ENCODE results near the gene TBC1D13. TPM values are rescaled to one million over a fixed set of nuclear protein-coding genes. Genes with fewer than 3 reads are reported as not detected.

Gene TBC1D13
- 30.7 TPM for polyA plus RNA-seq

GRCh38 chr9:128786681-128787601 is at the start of gene TBC1D13:
TBC1D13 (plus strand) TSS chr9:128787253; CDS start chr9:128787354, 101 bp downstream.
- H3K4me3 Mint-ChIP-seq, result peak within 1 kb of the TSS; percentile 91 to 96 (median 94)

GRCh38 chr9:128742401-128742800 is 44.7 kb upstream of the TBC1D13 start:
- Mint-ChIP-seq H3K36me3 (no peaks in the 10 kb centered on the region), H3K9me3 (no peaks in the 10 kb centered on the region), H3K27me3 (no peaks in the 10 kb centered on the region), H3K4me1 (no peaks in the 10 kb centered on the region), H3K27ac (no peak overlapping the region), H3K4me3 (no peak overlapping the region)

More at GRCh38 chr9:128786681-128787601, at the start of gene TBC1D13:
- H3K27ac Mint-ChIP-seq, result peak within 1 kb of the TSS; percentile 81 to 92 (median 92)
- peaks cover 1% of the 10 kb centered on the region for H3K36me3 Mint-ChIP-seq
- no peaks in the 10 kb centered on the region for H3K27me3 Mint-ChIP-seq
- no peaks in the 10 kb centered on the region for H3K9me3 Mint-ChIP-seq
- peaks cover 0 to 9% (median 6%) of the 10 kb centered on the region in 3 donors for H3K4me1 Mint-ChIP-seq

- Mint-ChIP-seq H3K27me3 (no peaks in the 10 kb centered on the region), H3K36me3 (no peaks in the 10 kb centered on the region), H3K9me3 (no peaks in the 10 kb centered on the region), H3K4me3 (no peak overlapping the region), H3K27ac (no peak overlapping the region), H3K4me1 (no peaks in the 10 kb centered on the region)
These were observed 43.6 kb upstream of the TBC1D13 start for GRCh38 chr9:128743421-128743820.

GRCh38 chr9:128747241-128747640 is 39.8 kb upstream of the TBC1D13 start:
- Mint-ChIP-seq H3K27ac (no peak overlapping the region), H3K36me3 (peaks cover 2% of the 10 kb centered on the region), H3K27me3 (no peaks in the 10 kb centered on the region), H3K4me1 (no peaks in the 10 kb centered on the region), H3K4me3 (no peak overlapping the region), H3K9me3 (no peaks in the 10 kb centered on the region)

GRCh38 chr9:128750926-128751595 is 36.0 kb upstream of the TBC1D13 start:
- peaks cover 5% of the 10 kb centered on the region for H3K36me3 Mint-ChIP-seq
- no peaks in the 10 kb centered on the region for H3K4me1 Mint-ChIP-seq
- no peak overlapping the region for H3K27ac Mint-ChIP-seq
- no peak overlapping the region for H3K4me3 Mint-ChIP-seq
- H3K9me3 Mint-ChIP-seq, result no peaks in the 10 kb centered on the region
- no peaks in the 10 kb centered on the region for H3K27me3 Mint-ChIP-seq

- Mint-ChIP-seq H3K4me3 (no peak overlapping the region), H3K36me3 (peaks cover 5% of the 10 kb centered on the region), H3K27me3 (no peaks in the 10 kb centered on the region), H3K9me3 (no peaks in the 10 kb centered on the region), H3K4me1 (peaks cover 0 to 4% (median 0%) of the 10 kb centered on the region in 3 donors), H3K27ac (no peak overlapping the region)
These were observed 33.4 kb upstream of the TBC1D13 start for GRCh38 chr9:128753627-128754026.

- Mint-ChIP-seq H3K9me3 (no peaks in the 10 kb centered on the region), H3K36me3 (peaks cover 3% of the 10 kb centered on the region), H3K27ac (no peak overlapping the region), H3K27me3 (no peaks in the 10 kb centered on the region), H3K4me3 (no peak overlapping the region), H3K4me1 (peaks cover 0 to 4% (median 2%) of the 10 kb centered on the region in 3 donors)
These were observed 29.5 kb upstream of the TBC1D13 start for GRCh38 chr9:128757602-128758001.

GRCh38 chr9:128762671-128763449 is 24.2 kb upstream of the TBC1D13 start:
- no peaks in the 10 kb centered on the region for H3K9me3 Mint-ChIP-seq
- no peaks in the 10 kb centered on the region for H3K27me3 Mint-ChIP-seq
- peak overlapping the region in 1 of 3 donors; percentile 16 for H3K27ac Mint-ChIP-seq
- no peak overlapping the region for H3K4me3 Mint-ChIP-seq
- H3K4me1 Mint-ChIP-seq, result peaks cover 3 to 5% (median 4%) of the 10 kb centered on the region in 3 donors
- H3K36me3 Mint-ChIP-seq, result no peaks in the 10 kb centered on the region

- Mint-ChIP-seq H3K9me3 (no peaks in the 10 kb centered on the region), H3K4me3 (peak overlapping the region in 1 of 4 donors; percentile 32), H3K27ac (no peak overlapping the region), H3K36me3 (no peaks in the 10 kb centered on the region), H3K4me1 (peaks cover 1 to 10% (median 5%) of the 10 kb centered on the region in 3 donors), H3K27me3 (no peaks in the 10 kb centered on the region)
These were observed 22.7 kb upstream of the TBC1D13 start for GRCh38 chr9:128764361-128764760.

GRCh38 chr9:128765499-128765898 is 21.6 kb upstream of the TBC1D13 start:
- H3K36me3 Mint-ChIP-seq, result no peaks in the 10 kb centered on the region
- no peak overlapping the region for H3K27ac Mint-ChIP-seq
- H3K4me1 Mint-ChIP-seq, result peaks cover 7 to 13% (median 10%) of the 10 kb centered on the region in 3 donors
- peaks cover 1% of the 10 kb centered on the region for H3K27me3 Mint-ChIP-seq
- H3K9me3 Mint-ChIP-seq, result no peaks in the 10 kb centered on the region
- H3K4me3 Mint-ChIP-seq, result no peak overlapping the region

GRCh38 chr9:128768606-128769005 is 18.4 kb upstream of the TBC1D13 start:
- Mint-ChIP-seq H3K27me3 (peaks cover 1% of the 10 kb centered on the region), H3K9me3 (no peaks in the 10 kb centered on the region), H3K4me1 (peaks cover 12 to 26% (median 15%) of the 10 kb centered on the region in 3 donors), H3K36me3 (no peaks in the 10 kb centered on the region), H3K27ac (peak overlapping the region in 1 of 3 donors; percentile 99), H3K4me3 (peak overlapping the region in 2 of 4 donors; percentile 9 to 98)

- Mint-ChIP-seq H3K36me3 (no peaks in the 10 kb centered on the region), H3K4me1 (peaks cover 9 to 26% (median 15%) of the 10 kb centered on the region in 3 donors), H3K27me3 (peaks cover 1% of the 10 kb centered on the region), H3K4me3 (peak overlapping the region; percentile 94 to 98 (median 98)), H3K27ac (peak overlapping the region; percentile 7 to 99 (median 96)), H3K9me3 (peaks cover 0 to 2% (median 0%) of the 10 kb centered on the region in 3 donors)
These were observed 16.6 kb upstream of the TBC1D13 start for GRCh38 chr9:128770286-128771030.

- Mint-ChIP-seq H3K4me3 (peak overlapping the region; percentile 94 to 98 (median 98)), H3K27ac (peak overlapping the region; percentile 93 to 99 (median 96)), H3K9me3 (peaks cover 0 to 2% (median 0%) of the 10 kb centered on the region in 3 donors), H3K4me1 (peaks cover 9 to 26% (median 15%) of the 10 kb centered on the region in 3 donors), H3K36me3 (no peaks in the 10 kb centered on the region), H3K27me3 (peaks cover 1% of the 10 kb centered on the region)
These were observed 15.8 kb upstream of the TBC1D13 start for GRCh38 chr9:128771094-128771721.

Data from IgD-negative memory B cell (primary cell).